ENCODE results near the gene ADAM29.
"Not testable (repeated sequence)": the region's sequence is repeated elsewhere in the genome, so short reads cannot be mapped to it uniquely, and the experiment has no call there.

The ADAM29 gene

DNA sequence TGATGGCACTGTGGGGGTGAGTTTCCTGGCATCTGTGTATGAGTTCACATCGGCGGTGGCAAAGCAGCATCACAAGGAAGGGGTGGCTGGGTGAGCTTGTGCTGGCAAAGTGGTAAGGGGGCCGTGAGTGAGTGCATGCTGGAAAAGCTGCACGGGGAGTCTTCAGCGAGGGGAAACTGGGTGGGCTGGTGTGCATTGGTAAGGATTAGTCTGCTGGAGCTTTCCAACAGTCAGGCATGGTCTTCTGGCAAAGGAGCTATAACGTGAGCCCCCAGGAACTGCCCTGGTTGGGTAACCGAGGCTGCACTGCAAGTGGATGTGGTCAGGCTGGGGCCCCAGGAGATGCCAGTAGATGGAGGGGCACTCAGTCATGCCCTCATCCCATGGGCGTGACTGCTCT, 30.7 kb downstream of the ADAM29 start:
- DNase-seq (ENCODE audit: low read depth): no peak

DNA sequence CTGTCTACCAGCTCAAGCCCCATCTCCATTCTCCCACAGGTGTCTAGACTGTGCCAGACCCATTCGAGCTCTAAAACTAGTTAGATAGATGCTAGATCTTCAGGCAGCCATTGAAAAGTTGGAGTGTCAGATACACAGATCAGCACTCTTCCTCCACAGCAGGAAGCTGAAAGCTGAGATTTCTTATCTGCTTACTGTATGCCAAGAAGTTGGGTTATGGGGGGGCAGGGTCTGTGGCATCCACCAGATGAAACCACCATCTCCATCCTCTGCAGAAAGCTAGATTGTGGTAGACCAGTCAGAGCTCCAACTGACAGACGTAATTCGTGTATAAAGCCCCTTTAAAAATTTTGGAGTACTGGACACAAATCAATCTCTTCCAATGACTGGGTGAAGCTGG, 54.8 kb downstream of the ADAM29 start:
- DNase-seq (ENCODE audit: low read depth): no peak

DNA sequence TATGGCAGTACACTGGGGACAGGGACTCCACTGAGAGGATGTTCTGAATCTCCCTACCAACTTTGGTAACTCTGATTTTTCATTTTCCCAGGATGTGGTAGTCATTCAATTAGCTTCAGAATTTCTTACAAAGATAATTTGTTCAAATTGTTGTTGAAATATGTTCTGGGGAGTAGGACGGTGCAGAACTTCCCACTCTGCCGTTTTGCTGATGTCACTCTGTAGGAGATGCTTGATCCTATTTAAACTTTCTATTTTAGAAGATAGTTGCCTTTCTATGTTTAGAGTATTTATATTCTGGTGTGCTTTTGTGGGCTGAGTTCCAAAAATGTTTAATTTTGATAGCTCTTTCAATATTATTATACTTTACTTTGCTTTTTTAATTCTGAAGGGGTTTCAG, 55.2 kb downstream of the ADAM29 start:
- no peak for DNase-seq (ENCODE audit: low read depth)

DNA sequence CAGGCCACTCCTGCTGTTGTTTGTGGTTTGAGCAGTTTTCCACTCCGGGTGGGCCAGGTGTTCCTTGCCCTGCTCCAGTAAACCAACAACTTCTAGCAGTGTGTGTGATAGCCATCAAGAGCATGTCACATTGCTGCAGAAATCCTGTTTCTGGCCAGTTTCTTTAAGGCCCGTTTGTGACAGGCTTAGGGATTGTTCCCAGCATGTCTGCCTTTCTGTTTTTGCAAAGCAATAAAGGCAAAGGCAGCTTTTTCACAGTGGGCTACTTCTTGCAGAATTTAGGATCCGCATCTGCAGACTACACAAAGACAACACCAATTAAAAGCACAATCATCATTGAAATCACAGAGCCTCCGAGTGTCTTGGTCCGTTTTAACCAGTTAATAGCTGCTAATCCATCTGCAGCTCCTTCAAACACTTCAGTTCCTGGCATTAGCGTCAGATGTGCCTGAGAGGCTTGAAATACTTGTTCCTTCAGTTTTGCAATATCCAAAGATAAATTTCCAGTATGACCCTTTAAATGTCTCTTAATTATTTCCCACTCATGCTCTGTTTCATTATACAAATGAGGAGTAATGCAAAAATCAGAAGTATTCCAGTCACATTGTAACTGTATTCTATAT, 65.1 kb downstream of the ADAM29 start:
- no peak for DNase-seq (ENCODE audit: low read depth)

DNA sequence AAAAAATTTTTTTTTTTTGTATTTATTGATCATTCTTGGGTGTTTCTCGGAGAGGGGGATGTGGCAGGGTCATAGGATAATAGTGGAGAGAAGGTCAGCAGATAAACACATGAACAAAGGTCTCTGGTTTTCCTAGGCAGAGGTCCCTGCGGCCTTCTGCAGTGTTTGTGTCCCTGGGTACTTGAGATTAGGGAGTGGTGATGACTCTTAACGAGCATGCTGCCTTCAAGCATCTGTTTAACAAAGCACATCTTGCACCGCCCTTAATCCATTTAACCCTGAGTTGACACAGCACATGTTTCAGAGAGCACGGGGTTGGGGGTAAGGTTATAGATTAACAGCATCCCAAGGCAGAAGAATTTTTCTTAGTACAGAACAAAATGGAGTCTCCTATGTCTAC, 65.7 kb downstream of the ADAM29 start:
- DNase-seq (ENCODE audit: low read depth): not testable (repeated sequence)

DNA sequence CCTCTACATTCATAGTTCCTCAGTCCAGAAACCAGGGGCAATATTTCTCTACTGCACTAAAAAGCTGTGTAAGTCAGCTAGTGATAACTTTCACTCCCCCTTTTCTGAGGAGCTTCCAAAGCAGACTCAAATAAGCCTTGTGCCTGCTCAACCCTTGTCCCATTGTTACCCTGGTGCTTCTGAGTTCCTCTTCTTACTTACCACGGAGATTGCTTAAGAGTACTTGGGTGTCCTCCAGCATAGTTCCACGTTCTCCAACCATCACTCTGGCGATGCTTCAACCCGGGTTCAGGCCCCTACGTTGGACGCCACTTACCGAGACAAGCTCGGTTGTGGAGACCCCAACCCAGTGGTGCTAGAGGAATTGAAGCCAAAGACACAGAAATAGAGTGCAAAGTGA, 71.6 kb downstream of the ADAM29 start:
- no peak for DNase-seq (ENCODE audit: low read depth)

DNA sequence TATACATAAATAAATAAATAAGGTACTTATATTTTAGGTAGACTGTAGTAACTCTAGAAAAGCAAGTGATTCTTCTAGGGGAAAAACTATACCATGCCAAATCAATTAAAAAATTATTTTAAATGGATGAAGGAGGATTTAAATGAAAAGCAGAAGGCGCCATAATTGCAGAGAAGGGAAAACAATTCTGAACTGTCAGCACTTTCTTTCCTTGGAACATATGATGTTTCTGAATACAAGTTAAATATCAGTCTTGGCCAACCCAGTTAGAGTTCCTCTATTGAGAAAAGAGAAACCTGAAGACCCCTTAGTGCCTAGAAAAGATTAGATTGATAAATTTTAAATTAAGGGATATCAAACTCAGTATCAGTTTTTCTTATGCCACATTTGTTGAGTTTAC, 75.8 kb downstream of the ADAM29 start:
- DNase-seq (ENCODE audit: low read depth): no peak

DNA sequence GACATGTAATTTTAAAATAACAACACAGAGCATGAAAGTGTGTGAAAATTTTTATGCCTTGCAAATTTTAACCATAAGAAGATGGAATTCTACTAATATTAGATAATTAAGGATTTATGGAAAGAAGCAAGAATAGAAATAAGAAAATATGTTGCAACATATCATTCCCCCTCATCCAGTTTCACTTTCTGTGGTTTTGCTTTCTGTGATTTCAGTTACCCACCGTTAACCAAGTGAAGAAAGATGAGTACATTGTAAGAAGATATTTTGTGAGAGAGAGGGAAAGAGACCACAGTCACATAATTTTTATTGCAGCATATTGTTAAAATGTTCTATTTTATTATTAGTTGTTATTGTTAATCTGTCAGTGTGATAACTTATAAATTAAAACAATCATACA, 77.9 kb downstream of the ADAM29 start:
- no peak for DNase-seq (ENCODE audit: low read depth)

DNA sequence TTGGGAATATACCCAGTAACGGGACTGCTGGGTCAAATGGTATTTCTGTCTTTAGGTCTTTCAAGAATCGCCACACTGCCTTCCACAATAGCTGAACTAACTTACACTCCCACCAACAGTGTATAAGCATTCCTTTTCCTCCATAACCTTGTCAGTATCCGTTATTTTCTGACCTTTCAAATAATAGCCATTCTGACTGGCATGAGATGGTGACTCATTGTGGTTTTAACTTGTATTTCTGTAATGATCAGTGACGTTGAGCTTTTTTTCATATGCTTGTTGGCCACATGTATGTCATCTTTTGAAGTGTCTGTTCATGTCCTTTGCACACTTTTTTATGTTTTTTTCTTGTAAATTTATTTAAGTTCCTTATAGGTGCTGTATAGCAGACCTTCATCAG, 81.2 kb downstream of the ADAM29 start:
- DNase-seq (ENCODE audit: low read depth): no peak

DNA sequence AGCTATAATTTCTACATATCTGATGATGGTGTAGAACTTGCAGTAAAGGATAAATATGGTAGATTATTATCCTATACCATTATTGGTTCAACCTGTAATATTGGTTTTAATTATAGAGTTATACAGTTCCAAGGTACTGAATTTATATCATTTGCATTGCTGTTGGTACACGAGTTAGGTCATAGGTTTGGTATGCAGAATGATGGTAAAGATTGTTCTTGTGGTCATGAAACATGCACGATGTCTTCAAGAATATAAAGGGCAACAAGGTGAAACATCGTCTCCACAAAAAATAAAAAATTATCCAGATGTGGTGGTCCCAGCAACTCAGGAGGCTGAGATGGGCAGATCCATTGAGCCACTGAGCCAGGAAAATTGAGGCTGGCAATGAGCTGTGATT, 99.6 kb downstream of the ADAM29 start:
- DNase-seq (ENCODE audit: low read depth): no peak

DNA sequence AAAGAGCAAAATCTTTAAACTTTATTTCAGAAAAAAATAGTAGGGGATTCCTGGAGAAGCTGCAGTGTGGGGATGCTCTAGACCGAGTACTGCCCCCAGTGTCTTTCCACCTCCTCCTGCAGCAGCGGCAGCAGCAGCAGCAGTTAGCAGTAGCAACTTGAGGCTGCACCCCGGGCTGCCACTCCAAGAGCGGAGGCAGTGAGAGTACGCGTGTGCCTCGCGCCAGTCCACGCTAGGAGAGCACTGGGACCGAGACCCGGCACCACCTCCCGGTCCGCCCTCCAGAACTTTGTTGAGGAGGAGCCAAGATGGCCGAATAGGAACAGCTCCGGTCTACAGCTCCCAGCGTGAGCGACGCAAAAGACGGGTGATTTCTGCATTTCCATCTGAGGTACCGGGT, 101.3 kb downstream of the ADAM29 start:
- DNase-seq (ENCODE audit: low read depth): not testable (repeated sequence)
